MM.1S (cell line): ENCODE measurements around the gene FIGNL1.

Experiments used
- DNase-seq: peaks from one replicate; pipeline ENCODE4 v3.0.0-alpha.2; 2015
- H2AFZ ChIP-seq: fragments of 300-600 bp; sonication (generic); 2 replicates; pipeline ENCODE4 v1.6.0; 2016; ENCODE audit warnings: antibody characterized with exemption, low read length
- H3F3A ChIP-seq: fragments of 300-600 bp; sonication (generic); 2 replicates; pipeline ENCODE4 v1.6.1; 2016; ENCODE audit warnings: mild to moderate bottlenecking, antibody characterized with exemption, low read length, moderate library complexity, mixed read lengths; ENCODE audit not compliant: insufficient read depth
- H3K27ac ChIP-seq: fragments of 300-600 bp; sonication (generic); 2 replicates; pipeline ENCODE4 v1.5.1; 2016; ENCODE audit warnings: mild to moderate bottlenecking, low read length
- H3K27me3 ChIP-seq: fragments of 300-600 bp; sonication (generic); replicated peaks from 2 replicates; pipeline ENCODE4 v1.6.0; 2016; ENCODE audit warnings: low read length; ENCODE audit not compliant: insufficient read depth
- H3K36me3 ChIP-seq: fragments of 300-600 bp; sonication (generic); replicated peaks from 2 replicates; pipeline ENCODE4 v1.6.1; 2016; ENCODE audit warnings: mild to moderate bottlenecking, low read length, mixed read lengths; ENCODE audit not compliant: insufficient read depth
- H3K4me1 ChIP-seq: fragments of 300-600 bp; sonication (generic); 2 replicates; pipeline ENCODE4 v1.6.1; 2016; ENCODE audit warnings: low read length, mixed read lengths
- H3K4me2 ChIP-seq: fragments of 300-600 bp; sonication (generic); 2 replicates; pipeline ENCODE4 v1.6.0; 2016; ENCODE audit warnings: low read depth, low read length
- H3K4me3 ChIP-seq: fragments of 300-600 bp; sonication (generic); 2 replicates; pipeline ENCODE4 v1.5.1; 2016; ENCODE audit warnings: low read length, mixed read lengths
- H3K79me2 ChIP-seq: fragments of 300-600 bp; sonication (generic); 2 replicates; pipeline ENCODE4 v1.6.1; 2016; ENCODE audit warnings: mixed run types, low read length, mixed read lengths
- H3K9ac ChIP-seq: fragments of 300-600 bp; sonication (generic); 2 replicates; pipeline ENCODE4 v1.6.1; 2016; ENCODE audit warnings: low read length, mixed read lengths
- H3K9me2 ChIP-seq: fragments of 300-600 bp; sonication (generic); replicated peaks from 2 replicates; pipeline ENCODE4 v1.6.1; 2016; ENCODE audit warnings: mild to moderate bottlenecking, low read length, mixed read lengths; ENCODE audit not compliant: insufficient read depth
- H3K9me3 ChIP-seq: fragments of 300-600 bp; sonication (generic); replicated peaks from 2 replicates; pipeline ENCODE4 v1.6.1; 2016; ENCODE audit warnings: mild to moderate bottlenecking, low read length, mixed read lengths; ENCODE audit not compliant: insufficient read depth
- H4K20me1 ChIP-seq: fragments of 300-600 bp; sonication (generic); 2 replicates; pipeline ENCODE4 v1.6.1; 2016; ENCODE audit warnings: mild to moderate bottlenecking, low read length, moderate library complexity, mixed read lengths; ENCODE audit not compliant: insufficient read depth
- CTCF ChIP-seq: fragments of 300-600 bp; sonication (generic); IDR thresholded peaks from 2 replicates; pipeline ENCODE4 v1.5.1; 2016; ENCODE audit warnings: antibody characterized with exemption, low read length, mixed read lengths
- EZH2 ChIP-seq: fragments of 300-600 bp; sonication (generic); optimal IDR thresholded peaks from 2 replicates; pipeline ENCODE3; 2017; ENCODE audit warnings: low read depth, mild to moderate bottlenecking, antibody characterized with exemption, low read length, mixed read lengths
- EZH2phosphoT487 ChIP-seq: fragments of 300-600 bp; sonication (generic); IDR thresholded peaks from 2 replicates; pipeline ENCODE4 v1.6.1; 2018; ENCODE audit warnings: antibody characterized with exemption, low read length

Gene FIGNL1

GRCh38 chr7:50411332-50411731 lies 38.8 kb downstream of the FIGNL1 start:
- H3K4me2 ChIP-seq, result no peak overlapping the region
- 0 out of 2 replicates have a peak, but pooled peaks cover 5% of the 10 kb centered on the region for H3K4me1 ChIP-seq
- H3K9ac ChIP-seq, result no peak overlapping the region

GRCh38 chr7:50409856-50410745 lies 40.0 kb downstream of the FIGNL1 start:
- H3K9me2 ChIP-seq, result no peaks in the 10 kb centered on the region
- TF ChIP-seq EZH2 (no peak), CTCF (no peak), EZH2phosphoT487 (no peak)
- H3K79me2 ChIP-seq, result no peaks in the 10 kb centered on the region
- H3K27me3 ChIP-seq, result no peaks in the 10 kb centered on the region
- no peak overlapping the region for H3K9ac ChIP-seq
- H3K36me3 ChIP-seq, result no peaks in the 10 kb centered on the region
- no peaks in the 10 kb centered on the region; the same call in 1 of the 2 replicates for H3F3A ChIP-seq
- H3K4me1 ChIP-seq, result no peaks in the 10 kb centered on the region
- H3K4me2 ChIP-seq, result no peak overlapping the region
- H3K27ac ChIP-seq, result no peak overlapping the region
- no peaks in the 10 kb centered on the region for H4K20me1 ChIP-seq
- no peak overlapping the region for H3K4me3 ChIP-seq
- H3K9me3 ChIP-seq, result no peaks in the 10 kb centered on the region
- H2AFZ ChIP-seq, result no peak overlapping the region
- DNase-seq, result no peak

More at GRCh38 chr7:50411332-50411731, 38.8 kb downstream of the FIGNL1 start:
- no peak for TF ChIP-seq CTCF
- TF ChIP-seq EZH2, result no peak
- no peak for TF ChIP-seq EZH2phosphoT487
- Histone ChIP-seq H3K9me2 (no peaks in the 10 kb centered on the region), H3K27me3 (no peaks in the 10 kb centered on the region), H3K27ac (no peak overlapping the region), H3K79me2 (no peaks in the 10 kb centered on the region), H3K9me3 (no peaks in the 10 kb centered on the region), H2AFZ (no peak overlapping the region), H3K4me3 (no peak overlapping the region), H3K36me3 (no peaks in the 10 kb centered on the region), H3F3A (no peaks in the 10 kb centered on the region; the same call in 1 of the 2 replicates), H4K20me1 (no peaks in the 10 kb centered on the region)
- DNase-seq, result no peak

GRCh38 chr7:50406935-50407334 lies 43.2 kb downstream of the FIGNL1 start:
- Histone ChIP-seq H3K79me2 (no peaks in the 10 kb centered on the region), H3K9me3 (no peaks in the 10 kb centered on the region), H3K4me1 (no peaks in the 10 kb centered on the region), H4K20me1 (no peaks in the 10 kb centered on the region), H3K27me3 (no peaks in the 10 kb centered on the region), H3K4me2 (no peak overlapping the region), H3F3A (no peaks in the 10 kb centered on the region; the same call in 1 of the 2 replicates), H2AFZ (no peak overlapping the region), H3K4me3 (no peak overlapping the region), H3K36me3 (no peaks in the 10 kb centered on the region; the same call in 1 of the 2 replicates), H3K9me2 (no peaks in the 10 kb centered on the region), H3K27ac (no peak overlapping the region), H3K9ac (no peak overlapping the region)
- DNase-seq, result no peak
- TF ChIP-seq CTCF (no peak), EZH2 (no peak), EZH2phosphoT487 (no peak)
